ENCODE results near the gene PPP2R2C.

The PPP2R2C gene

GRCh38 chr4:6393544-6394475, 78.6 kb downstream of the PPP2R2C start:
- intact Hi-C loops (cut with DNase I), result no loop called here
- DNase-seq, result no peak

DNA sequence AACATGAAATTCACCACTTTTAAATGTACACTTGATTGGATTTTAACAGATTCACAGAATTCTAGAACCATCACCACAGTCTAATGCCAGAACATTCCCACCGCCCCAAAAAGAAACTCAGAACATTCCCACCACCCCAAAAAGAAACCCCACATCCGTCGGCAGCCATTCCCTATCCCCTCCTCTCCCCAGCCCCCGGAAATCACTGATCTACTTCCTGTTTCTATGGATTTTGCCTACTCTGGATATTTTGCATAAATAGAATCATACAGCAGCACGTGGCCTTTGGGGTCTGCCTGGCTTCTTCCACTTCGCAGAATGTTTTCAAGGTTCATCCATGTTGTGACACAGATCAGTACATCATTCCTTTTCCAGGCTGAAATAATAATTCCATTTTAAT, 79.3 kb downstream of the PPP2R2C start:
- intact Hi-C loops (cut with DNase I), result no loop called here
- DNase-seq, result no peak

DNA sequence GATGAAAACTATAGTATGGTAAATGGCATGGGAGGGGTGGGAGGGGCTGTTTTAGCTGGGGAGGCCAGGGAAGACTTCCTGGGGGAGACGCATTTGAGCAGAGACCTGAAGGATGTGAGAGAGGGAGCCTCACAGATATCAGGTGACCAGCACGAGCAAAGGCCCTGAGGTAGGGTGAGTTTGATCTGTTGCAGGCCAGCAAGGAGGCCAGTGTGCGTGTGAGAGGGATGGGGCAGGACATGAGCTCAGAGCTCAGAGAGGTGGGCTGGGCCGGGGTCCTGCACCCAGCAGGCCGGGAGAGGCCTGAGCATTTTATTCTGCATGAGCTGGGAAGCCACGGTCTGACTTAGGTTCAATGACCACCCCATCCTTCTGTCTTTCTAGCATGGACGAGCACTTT, 80.0 kb downstream of the PPP2R2C start:
- no peak for DNase-seq
- intact Hi-C loops (cut with DNase I), result no loop called here

DNA sequence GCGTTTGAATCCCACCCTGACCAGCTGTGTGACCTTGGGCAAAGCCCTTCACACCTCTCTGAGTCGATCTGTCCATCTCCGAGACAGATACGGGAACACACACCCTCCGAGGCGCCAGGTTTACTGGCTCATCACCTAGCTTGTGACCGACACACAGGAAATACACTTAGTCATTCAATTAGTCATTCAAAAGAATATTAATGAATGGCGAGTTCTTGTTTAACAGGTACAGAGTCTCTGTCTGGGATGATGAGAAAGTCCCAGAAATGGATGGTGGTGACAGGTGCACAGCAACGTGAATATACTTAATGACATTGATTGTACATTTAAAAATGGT, 80.6 kb downstream of the PPP2R2C start:
- no peak for DNase-seq
- intact Hi-C loops (cut with DNase I), result no loop called here

GRCh38 chr4:6391186-6391851, 81.1 kb downstream of the PPP2R2C start:
- intact Hi-C loops (cut with DNase I), result no loop called here
- no peak for DNase-seq

DNA sequence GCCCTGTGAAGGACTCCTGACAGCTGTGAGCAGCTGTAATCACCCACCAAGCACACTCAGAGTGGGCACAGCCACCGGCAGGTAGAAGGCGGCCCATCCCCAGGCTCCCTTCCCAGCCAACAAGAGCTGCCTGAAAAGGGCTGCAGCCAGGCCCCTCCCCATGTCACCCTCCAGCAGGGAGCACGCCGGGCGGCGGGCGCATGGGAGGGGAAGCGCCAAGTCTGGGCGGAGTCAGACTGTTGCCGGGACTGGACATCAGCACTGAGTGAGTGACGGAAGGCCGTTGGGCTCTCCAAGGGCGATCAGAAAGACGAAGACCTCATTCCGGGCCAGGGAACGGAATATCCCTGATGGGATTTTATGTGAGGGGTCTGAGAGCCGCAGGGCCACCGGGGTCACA, 82.1 kb downstream of the PPP2R2C start:
- intact Hi-C loops (cut with DNase I), result no loop called here
- peak in 28 of 42 donors; percentile 37 to 76 (median 64) for DNase-seq

DNA sequence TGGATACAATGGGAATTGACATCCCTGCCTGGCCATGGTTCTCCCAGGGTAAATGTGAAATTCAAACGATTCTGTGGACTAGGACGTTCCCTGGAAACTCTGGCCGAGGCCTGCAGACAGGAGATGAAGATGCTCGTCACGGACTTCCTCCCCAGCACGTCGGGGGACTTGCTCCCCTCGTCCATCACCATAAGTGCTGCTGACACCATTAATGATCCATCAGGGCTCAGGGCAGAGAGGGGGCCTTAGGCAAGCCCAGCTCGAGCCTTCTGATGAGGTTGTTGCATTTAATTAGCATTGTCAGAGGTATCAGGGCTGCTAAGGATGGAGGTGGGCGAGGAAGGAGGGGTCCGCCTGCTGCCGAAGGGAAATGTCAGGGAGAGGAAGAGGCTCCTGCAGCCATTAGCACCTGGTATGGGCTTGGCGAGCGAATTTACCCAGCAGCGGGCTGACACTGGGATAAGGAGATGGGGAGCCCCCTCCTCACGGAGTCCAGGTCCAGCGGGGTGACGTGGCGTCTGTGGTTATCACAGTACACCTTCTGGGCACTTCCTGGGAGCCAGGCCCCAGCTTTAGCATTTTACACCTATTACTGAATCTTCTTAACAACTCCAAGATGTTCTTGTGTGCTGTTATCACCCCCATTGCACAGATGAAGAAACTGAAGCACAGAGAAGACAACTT, 83.1 kb downstream of the PPP2R2C start:
- intact Hi-C loops (cut with DNase I), result no loop called here

DNA sequence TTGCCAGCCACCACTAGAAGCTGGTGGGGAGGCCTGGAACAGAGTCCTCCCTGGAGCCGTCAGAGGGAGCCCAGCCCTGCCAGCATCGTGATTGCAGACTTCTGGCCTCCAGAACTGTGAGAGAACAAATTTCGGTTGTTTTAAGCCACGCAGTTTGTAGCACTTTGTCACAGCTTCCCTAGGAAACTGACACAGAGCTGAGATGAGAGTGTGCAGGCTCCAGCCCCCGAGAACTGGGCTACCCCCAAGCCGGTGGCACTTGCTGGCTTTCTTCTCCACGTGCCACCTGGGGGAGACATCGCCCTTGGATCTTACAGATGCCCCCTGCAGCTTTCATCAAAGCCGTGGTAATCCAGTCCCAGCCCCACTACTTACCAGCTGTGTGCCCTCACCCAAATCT, 83.7 kb downstream of the PPP2R2C start:
- intact Hi-C loops (cut with DNase I), result no loop called here
- DNase-seq, result peak in 4 of 42 donors; percentile 31 to 42 (median 38)

More for the DNA sequence above, 83.1 kb downstream of the PPP2R2C start:
- no peak for DNase-seq

GRCh38 chr4:6387946-6388345, 84.5 kb downstream of the PPP2R2C start:
- intact Hi-C loops (cut with DNase I), result no loop called here
- no peak for DNase-seq

- intact Hi-C loops (cut with DNase I), result no loop called here
- DNase-seq, result no peak
Observed at GRCh38 chr4:6386091-6386490, 86.3 kb downstream of the PPP2R2C start.

GRCh38 chr4:6385288-6385687, 87.1 kb downstream of the PPP2R2C start:
- intact Hi-C loops (cut with DNase I), result no loop called here
- DNase-seq, result no peak

DNA sequence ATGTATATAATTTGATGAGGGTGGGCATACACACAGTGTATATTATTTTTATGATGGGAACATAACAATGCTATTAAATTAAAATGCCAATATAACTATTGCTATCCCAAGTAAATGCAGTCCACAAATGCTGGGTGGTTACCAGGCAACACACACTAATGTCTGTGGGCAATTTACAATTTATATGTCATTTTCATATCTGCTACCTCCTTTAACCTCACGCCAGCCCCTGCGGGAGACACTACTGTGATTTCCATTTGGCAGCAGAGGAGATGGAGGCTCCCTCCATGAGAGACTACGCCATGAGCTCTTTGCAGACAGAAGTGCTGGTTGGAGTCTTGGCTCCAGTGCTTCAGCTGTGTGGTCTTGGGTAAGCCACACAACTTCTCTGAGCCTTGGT, 87.9 kb downstream of the PPP2R2C start:
- DNase-seq, result no peak
- intact Hi-C loops (cut with DNase I), result no loop called here

- intact Hi-C loops (cut with DNase I), result no loop called here
- no peak for DNase-seq
Observed at GRCh38 chr4:6383929-6384328, 88.5 kb downstream of the PPP2R2C start.

DNA sequence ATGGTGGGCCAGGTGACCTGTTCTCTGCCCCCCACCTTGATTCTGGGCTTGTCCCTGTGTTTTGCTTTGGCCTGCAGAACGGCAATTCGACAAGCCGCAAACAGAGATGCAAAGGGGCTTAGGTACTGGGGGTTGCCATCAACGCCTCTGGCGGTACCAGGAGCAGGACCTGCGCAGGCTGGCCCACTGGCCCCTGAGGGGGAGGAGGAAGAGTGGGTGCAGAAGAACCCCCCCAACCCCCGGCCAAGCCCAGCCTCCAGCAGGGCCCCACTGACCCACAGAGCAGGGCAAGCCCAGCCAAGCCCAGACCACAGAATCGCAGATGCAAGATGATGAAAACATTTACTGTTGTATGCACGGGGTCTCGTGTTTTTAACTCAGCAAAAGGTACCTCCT, 89.4 kb downstream of the PPP2R2C start:
- intact Hi-C loops (cut with DNase I), result no loop called here
- DNase-seq, result no peak

DNA sequence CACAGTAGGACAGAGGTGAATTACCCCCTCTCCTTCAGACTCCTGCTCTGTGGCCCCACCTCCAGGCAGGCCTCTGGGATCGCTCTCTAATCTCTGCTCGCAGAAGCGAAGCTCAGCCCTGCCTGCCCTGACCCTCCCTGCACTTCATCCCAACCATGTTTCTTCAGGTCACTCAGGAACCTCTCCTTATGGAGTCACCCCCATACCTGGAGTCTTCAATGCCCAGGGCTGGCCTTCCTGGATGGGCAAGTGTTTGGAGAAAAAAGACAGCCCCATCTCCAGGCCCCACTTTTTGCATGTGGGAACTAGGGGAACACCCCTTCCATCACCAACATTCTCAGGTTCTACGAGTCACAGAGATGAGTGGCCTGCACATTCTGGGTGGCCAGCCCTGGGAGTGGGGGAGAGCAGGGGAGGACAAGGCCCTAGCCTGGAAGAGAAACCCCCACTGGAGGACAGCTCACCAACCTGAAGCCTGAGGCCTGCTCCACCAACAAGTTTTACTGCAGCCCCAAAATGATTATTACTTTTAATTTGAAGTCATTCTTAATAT, 90.8 kb downstream of the PPP2R2C start:
- intact Hi-C loops (cut with DNase I), result no loop called here
- DNase-seq, result no peak

DNA sequence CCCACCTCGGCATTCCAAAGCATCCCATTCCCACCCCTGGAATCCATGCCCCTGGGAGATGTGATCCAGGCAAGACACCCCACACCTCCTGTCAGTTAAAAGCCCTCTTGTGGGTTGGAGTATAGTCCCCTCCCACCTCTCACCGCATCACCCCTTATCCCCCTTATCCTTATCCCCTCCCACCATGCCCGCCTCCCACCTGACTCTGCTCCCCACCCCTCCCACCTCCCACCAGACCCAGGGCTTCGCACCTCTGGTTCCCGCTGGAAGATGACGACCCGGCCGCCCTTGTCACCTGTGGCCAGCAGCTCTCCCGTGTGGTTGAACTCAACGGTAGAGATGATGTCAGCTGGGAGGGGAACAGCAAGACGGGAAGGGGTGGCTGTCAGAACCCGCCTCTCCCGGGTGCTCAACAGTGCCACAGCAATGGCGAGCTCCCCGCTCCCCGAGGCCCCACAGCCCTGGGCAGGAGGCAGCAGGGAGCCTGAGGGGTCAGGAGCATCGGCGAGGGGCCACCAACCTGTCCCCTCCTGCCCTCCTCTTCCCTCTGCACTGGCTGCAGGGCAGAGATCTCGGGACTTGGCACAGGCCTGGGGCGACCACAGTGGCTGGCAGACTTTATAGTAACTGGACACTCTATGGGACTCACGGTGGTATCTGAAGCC, 91.5 kb downstream of the PPP2R2C start:
- intact Hi-C loops (cut with DNase I), result no loop called here
- DNase-seq, result peak in 1 of 42 donors; percentile 59

- intact Hi-C loops (cut with DNase I), result loop anchor here (10.0 kb wide), 1 partner anchor 165 kb away; no protein-coding TSS in a partner anchor
- DNase-seq, result peak in 1 of 42 donors; percentile 43
Observed at GRCh38 chr4:6379767-6380745, 92.4 kb downstream of the PPP2R2C start.

All from head of caudate nucleus (tissue), 42 donors.